Ecto neural progenitor cell (in vitro differentiated cells): ENCODE data around the gene PRDM7.

ENCODE experiments used
- DNase-seq: peaks from one replicate; pipeline ENCODE4 v3.0.0-alpha.2; 2018; ENCODE audit warnings: low spot score

The PRDM7 gene

DNA sequence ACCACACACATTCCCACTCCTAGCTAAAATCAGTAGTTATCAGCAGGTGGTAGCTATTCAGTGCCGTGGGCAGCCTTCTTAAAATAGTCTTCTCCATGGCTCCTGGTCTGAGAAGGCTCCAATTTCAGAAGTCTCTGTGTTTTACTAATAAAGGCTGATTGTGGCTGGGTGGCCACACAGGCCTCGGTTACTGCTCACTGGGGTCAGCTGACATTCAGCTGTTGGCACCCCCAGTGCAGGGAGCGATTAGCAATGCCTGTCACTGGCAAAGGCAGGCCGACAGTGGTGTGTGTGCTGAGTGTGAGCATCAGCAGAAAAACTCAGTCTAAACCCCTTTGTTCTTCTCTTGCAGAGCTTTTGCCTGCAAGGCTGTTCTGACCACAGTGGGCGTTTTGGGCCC is 41.2 kb downstream of the PRDM7 start:
- no peak for DNase-seq

DNA sequence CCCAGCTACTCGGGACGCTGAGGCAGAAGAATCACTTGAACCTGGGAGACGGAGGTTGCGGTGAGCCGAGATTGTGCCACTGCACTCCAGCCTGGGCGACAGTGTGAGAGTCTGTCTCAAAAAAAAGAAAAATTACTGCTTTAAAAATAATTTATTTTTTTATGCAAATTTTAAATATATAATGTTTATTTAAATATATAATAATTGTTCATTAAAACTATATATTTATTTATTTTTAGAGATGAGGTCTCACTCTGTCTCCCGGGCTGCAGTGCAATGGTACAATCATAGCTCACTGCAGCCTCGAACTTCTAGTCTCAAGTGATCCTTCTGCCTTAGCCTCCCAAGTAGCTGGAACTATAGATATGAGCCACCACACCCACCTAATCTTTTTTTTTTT is 42.6 kb downstream of the PRDM7 start:
- no peak for DNase-seq

DNA sequence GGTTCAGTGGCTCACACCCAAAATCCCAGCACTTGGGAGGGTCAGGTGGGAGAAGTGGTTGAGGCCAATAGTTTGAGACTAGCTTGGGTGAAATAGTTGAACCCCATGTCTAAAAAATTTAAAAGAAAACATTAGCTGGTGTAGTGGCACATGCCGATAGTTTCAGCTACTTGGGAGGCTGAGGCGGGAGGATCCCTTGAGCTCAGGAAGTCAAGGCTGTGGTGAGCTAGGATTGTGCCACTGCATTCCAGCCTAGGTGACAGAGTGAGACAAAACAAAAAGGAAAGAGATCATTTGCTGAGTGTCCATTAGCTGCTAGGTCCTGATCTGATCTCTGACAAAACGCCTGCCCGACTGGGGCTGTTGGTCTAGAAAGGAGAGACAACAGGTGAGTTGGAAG is 43.7 kb downstream of the PRDM7 start:
- no peak for DNase-seq

DNA sequence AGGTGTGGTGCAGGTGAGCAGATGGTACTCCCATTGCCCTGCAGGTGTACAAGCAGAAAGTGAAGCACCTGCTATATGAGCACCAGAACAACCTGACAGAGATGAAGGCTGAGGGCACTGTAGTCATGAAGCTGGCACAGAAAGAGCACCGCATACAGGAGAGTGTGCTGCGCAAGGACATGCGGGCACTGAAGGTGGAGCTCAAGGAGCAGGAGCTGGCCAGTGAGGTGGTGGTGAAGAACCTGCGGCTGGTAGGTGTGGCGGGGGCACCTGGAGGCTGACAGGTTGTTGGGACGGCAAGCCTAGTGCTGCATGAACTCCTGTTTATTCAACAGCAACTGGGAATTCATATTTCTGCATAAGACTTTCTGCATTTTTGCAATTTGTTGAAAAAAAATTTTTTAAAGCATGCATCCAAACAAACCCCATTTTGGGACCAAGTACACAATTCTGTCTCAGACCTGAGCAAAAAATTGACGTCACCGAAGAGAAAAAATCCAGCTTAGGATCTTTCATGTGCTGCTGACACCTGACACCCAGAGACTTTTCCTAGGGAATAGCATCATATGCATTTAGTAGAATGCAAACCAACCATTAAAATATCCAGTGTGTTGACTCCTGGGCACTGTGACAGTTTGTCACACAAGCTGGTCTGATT is 44.3 kb downstream of the PRDM7 start:
- no peak for DNase-seq

DNA sequence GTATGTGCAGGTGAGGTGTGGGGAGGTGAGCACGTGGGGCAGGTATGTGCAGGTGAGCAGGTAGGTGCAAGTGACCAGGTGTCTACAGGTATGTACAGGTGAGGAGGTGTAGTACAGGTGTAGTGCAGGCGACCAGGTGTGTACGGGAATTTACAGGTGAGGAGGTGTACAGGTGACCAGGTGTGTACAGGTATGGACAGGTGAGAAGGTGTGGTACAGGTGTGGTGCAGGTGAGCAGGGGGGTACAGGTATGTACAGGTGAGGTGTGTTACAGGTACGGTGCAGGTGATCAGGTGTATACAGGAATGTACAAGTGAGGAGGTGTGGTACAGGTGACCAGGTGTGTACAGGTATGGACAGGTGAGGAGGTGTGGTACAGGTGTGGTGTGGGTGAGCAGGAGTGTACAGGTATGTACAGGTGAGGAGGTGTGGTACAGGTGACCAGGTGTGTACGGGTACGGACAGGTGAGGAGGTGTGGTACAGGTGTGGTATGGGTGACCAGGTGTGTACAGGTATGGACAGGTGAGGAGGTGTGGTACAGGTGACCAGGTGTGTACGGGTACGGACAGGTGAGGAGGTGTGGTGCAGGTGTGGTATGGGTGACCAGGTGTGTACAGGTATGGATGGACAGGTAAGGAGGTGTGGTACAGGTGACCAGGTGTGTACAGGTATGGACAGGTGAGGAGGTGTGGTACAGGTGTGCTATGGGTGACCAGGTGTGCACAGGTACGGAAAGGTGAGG is 45.0 kb downstream of the PRDM7 start:
- no peak for DNase-seq

DNA sequence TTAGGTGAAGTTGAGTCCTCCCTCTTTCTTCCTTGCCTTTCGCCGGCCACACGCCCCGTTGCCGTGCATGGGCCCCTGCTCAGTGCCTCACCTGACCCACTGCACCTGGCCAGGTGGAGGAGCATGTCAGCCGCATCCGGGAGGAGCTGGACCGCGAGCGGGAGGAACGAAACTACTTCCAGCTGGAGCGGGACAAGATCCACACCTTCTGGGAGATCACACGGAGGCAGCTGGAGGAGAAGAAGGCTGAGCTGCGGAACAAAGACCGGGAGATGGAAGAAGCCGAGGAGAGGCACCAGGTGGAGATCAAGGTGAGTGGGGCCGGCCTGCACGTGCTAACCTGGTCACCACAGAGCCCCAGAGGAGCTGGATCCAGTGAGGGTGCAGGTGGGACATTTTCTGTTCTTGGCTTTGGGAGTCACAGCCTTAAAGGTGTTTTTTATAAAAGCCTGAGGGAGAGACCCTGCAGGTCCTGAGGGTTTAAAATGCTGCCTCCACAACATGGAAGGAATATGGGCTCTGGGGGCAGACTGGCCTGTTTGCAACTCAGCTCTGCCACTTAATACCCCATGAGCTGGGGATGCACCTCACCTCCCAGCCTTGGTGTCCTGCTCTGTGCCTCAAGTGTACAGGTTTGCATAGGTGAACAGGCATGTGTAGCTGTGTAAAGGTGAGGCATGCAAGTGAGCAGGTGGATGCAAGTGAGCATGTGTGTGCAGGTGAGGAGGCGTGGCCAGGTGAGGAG is 45.8 kb downstream of the PRDM7 start:
- no peak for DNase-seq

DNA sequence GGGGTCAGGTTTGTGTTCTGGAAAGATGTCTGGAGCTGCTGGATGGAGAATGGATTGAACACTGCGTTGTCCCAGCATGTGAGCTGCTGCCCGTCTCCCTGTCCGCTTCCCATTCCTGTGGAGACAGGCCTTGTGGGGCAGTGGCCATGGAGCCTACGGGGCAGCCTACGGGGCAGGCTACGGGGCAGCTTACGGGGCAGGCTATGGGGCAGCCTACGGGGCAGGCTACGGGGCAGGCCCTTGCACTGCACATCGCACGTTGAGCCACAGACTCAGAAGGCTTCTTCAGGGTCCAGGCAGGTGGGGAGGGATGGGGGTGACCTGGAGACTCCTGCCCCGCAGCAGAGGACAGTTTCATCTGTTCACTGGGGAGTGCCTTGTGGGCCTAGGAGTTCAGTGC is 48.1 kb downstream of the PRDM7 start:
- DNase-seq: no peak

DNA sequence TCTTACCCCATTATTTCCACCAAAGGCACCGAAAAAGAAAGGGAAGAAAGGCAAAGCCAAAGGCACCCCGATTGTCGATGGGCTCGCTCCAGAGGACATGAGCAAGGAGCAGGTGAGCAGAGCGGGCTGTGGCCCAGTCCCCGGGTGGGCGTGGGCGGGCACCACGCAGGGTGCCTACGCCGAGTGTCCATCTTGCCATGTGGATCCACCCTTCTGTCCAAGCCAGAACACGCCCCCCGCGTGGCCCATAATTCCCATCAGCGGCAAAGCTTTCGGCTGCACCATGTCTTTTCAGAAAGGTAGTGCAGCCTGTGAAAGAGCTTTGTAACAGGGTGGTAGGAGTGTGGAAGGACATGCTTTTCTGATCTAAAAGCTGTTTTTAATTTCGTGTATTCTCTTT is 49.5 kb downstream of the PRDM7 start:
- no peak for DNase-seq

DNA sequence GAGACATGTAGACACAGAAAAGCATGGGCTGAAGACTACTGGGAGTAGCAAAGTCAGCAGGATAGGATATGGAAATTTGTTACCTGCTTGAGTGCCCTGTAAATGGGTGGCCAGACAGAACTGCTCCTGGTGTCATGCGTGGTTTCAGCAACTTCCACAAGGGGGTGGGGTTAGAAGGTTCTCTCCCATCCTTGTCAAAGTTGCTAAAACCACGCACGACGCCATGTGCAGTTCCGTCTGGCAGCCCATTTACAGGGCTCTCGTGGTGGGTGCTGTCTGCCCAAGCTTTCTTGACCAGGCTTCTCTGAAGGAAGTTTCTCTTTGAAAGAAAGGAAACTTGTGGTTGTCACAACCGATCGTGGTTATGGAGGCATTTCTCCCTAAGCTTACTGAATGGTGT is 51.0 kb downstream of the PRDM7 start:
- no peak for DNase-seq

DNA sequence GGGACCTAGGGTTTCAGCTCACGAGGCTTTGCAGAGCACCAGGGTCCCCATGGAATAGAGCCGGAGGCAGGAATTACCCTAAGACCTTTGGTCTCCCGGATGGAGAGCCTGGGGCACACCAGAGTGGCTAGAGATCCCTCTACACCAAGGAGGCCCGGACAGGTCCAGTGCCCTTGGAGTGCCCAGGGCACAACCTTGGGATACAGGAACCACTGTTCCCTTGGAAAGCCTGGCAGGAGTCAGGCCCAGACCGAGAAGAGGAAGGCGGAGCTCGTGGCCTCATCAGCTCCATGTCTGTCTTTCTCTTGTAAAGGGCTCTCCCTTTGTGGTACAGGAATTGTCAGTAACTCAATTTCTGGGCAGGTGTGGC is 54.1 kb downstream of the PRDM7 start:
- no peak for DNase-seq

DNA sequence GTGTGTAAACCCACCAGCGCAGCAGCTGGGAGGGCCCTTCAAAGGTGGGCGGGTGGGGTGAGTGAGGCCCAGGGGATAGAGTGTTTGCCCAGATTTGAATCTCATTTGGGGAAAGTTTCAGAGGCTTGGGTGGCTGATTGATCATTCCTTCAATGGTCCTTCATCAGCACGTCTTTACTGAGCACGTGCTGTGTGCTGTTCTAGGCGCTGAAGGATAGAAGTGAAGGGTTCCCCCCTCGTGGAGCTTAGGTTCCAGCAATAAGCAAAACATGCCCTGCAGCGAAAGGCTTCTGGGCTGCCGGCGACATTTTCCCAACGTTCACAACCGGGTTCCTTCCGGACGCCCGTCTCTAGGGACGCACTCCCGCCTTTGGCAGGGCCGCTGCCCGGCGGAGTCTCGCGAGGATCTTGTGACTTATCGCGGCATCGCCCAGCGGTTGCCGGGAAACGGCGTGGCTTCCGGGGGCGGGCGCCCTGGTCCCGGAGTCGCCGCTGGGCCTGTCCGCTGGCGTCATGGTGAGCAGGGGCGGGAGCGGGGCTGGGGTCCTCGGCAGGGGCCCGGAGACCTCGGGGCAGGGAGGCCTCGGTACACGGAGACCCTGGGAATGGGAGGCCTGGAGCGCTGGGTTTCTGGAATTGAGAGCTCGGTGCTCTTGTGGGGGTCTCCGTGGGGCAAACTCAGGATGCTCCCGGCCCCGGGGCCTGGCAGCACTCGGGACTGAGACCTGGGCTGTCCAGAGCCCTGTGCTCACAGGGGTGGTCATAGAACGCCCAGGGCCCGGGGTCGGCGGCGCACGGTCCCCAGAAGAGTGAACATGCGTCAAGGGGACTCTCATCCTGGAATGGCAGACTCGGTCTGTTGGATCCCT is 54.7 kb downstream of the PRDM7 start:
- DNase-seq: no peak

DNA sequence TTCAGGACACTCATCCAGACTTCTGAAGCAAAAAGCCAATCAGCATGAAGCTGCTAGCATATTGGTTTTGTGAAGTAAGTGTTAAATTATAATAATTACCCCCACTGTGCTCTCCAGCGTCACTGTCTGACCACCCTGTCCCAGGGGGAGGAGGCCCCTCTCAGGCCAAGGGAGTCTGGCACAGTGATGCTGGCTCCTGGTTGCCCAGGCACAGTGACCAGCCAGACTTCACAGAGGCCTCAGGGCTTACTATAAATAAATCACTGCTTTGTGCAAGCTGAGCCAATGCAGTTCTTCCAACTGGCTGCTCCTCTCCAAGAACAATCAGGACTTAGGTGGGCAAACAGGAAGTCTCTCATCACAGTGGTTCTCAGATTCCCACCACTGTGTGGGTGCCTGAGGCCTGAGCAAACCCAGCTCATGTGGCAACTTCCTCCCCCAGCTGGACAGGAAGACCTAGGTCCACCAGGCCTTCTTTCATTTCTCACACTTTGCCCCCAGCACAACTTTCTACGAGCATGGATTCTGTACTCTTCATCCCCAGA is 56.2 kb downstream of the PRDM7 start:
- DNase-seq: no peak

DNA sequence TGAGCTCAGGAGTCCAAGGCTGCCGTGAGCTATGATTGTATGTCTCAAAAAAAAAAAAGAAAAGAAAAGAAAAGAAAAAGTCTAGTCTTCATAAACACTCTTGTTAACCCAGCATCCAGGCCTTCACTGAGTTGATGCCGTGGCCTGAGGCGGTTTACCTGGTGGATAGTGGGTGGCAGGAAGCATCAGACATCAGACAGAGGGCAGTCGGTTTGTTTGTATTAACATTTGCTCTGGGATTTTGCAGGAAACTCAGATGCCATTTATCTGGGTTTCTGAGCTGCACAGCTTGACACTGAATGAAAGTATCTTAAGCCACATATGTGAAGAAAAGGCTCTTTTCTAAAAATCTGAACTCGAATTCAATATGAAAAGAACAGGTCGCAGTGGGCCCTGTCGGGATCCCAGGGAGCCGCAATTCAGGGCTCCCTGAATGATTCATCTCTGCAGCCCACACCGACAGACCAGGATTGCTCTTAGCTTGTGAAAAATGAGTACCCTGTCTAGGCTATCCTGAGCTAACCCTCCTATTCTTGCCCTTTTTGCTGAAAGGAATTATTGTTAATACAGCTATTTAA is 56.8 kb downstream of the PRDM7 start:
- DNase-seq: no peak

DNA sequence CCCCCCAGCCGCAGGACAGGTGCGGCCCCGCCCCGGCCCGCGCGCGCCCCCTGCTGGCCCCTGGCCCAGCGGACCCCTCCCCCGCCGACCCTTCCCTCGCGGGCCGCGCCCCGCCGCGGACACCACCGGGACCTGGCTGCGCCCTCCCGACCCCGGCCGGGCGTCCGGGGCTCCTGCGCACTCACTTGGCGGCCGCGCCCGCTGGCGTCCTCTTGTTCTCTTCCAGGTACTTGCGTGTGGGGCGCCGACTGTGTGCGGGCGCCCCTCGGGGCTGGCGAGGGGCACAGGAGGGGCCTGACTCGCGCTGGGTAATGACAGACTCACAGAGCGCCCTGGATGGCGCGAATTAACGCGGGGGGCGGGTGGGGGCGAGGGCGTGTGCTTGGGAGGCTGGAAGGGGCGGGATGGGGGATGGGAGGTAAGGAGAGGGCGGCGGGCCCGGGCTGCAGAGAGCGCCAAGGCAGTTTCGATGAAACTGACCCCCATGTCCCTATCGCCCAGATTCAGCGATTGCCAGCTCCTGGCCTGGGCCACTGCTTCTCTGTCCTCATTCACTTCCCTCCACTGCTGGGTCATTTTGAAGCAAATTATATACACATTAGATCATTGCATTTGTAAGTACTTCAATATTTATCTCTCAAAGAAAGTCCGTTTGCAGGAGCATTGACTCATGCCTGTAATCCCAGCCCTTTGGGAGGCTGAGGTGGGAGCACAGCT is 57.4 kb downstream of the PRDM7 start:
- DNase-seq: peak; percentile 84

DNA sequence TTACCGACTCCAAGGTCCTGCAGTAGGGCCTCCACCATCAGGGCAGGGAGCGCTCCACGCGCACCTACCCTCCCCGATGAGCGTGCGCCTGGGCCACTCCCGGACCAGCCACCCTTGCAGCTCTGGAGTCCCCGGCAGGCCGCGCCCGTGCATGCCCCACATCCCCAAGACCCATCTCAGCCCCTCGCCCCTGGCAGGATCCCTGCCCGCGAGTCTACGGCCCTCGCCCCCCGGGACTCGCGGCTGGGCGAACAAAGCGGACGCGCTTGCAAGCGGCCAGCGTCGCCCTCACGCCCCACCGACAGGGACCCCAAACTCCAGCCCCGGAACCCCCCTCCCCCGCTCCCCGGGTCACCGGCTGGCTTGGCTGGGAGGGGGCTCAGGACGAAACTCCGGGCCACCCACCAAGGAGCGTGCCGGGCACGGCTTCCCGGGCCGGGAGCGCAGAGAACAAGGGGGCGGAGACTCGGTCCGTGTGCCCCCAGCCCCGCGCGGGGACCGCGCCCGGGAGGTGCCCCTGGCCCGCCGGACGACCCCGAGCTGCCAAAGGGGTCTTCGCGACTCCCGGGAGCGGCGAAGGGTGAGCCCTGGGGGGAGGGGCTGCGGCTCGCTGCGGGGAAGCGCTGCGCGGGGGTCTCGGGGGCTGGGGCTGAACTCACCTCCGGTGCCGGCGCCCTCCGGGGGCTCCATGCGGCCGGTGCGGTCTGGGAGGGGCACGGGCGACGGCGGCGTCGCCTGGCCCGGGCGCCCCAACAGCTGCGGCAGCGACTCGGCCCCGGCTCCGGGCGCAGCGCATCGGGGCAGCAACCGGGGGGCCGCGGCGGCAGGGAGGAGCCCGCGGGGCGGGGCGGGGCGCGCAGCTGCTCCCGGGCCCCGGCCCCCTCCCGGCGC is 58.2 kb downstream of the PRDM7 start, which contains the start of gene DBNDD1:
Gene DBNDD1 (minus strand): TSS at position 805 of the 891 bp plus-strand sequence. CDS start 115 bp downstream, at position 690.
- DNase-seq: peak; percentile 71

DNA sequence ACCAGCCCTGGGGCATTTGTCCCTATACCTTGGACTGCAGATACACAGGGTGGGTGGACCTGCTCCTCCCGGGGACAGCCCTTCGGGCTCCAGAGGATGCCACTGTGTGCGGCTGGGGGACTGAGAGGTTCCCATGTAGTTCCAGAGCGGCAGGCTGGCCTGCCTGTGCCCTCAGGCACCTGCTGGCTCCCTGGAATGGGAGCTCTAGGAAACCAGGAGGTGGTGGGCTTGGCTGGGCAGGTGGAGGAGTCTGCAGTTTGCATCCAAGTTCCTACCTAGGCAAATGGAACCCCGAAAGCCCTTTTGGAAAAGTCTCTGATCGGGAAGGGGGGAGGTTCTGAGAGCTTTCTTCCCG is 58.9 kb downstream of the PRDM7 start:
- DNase-seq: no peak

DNA sequence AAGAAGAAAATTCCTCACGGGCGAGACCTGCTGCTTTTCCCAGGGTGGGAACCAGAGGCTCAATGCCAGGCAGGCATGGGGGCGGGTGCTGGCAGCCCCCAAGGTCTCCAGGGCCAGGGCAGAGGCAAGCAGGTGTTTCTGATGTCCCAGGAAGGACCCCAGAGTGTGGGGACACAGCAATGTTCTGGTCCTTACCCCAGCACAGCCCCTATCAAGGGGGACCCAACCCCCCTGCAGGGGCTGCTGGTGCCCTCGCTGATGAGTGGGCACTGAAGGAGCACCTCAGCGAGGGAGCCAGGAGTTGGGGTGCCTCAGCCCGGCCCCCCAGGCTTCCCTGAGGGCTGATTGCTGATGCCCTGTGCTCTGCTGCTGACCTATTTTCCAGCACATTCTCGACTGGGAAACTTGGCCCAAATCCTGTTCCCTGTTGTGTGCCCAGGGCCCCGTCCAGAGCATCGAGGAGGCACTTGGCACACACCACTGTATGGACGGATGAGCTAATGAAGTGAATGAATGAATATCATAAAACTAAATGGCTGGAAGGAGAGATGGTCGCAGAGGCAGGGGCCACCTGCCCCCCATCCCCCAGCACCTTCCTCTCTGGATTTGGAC is 60.7 kb downstream of the PRDM7 start:
- DNase-seq: no peak

DNA sequence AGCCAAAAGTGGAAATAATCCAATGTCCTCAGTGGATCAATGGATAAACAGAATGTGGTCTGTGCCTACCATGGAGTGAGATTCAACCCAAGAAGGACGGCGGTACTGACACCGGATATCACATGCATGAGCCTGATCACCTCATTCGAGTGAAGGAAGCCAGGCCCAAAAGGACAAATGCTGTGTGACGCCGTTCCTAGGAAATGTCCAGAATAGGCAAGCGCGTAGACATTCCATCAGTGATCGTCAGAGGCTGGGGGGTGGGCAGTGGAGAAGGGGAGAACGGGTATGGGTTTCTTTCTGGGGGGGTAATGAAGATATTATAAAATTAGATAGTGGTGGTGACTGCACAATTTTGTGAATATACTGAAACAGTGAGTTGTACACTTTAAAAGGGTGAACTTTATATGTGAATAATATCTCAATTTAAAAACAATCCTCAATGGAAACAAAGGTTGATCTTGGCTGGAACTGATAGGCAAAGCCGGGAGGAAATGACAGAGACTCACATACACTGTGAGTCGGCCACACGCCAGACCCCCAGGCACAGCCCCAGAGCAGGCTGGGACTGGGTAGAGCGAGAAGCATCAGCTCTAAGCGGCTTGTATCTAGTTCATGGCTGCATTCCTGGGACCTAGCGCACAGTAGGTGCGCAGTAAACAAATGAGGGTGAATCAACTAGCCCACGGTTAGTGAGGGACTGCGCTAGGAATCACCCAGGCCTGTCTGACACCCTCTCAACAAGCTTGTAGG is 61.4 kb downstream of the PRDM7 start:
- no peak for DNase-seq
